Erythroblast (primary cell): ENCODE results near the gene CATSPER4.

ENCODE experiments used
- GATA1 ChIP-seq: IDR thresholded peaks from 2 replicates; pipeline ENCODE4 v1.6.1; 2011; ENCODE audit warnings: low read depth, mild to moderate bottlenecking, control low read depth, low read length, moderate library complexity
- POLR2A ChIP-seq: IDR thresholded peaks from 2 replicates; pipeline ENCODE4 v1.6.1; 2011; ENCODE audit warnings: mild to moderate bottlenecking, low read length

DNA sequence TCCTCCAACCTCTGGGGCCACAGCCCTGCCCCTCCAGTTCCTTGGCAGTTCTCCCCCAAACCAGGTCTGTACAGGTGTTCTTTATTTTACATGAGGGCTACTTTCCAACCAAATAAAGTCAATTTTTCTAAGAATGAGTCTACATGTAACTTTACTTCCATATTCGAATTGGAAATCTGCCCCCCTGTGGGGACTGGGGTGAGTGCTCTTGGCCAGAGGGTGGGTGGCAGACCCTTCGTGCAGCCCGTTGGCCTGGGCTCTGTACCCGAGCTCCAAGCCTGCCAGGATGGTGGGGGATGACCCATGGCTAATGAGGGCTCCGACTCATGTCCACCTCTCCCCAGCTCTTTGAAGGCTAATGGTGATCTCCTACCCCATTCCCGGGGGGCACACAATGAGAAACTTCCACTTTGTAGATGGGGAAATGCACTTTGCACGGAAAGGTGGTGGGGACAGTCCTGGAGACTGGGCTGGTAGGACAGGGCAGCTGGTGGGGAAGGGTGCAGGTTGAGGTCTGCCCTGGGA, 589 bp upstream of the CATSPER4 start:
- no peak for TF ChIP-seq POLR2A
- TF ChIP-seq GATA1: no peak
